H1 (cell line): Measurements from ENCODE around the gene ARSB. TPM values are rescaled to one million over a fixed set of nuclear protein-coding genes. Genes with fewer than 3 reads are reported as not detected.

ENCODE experiments used
- CTCF ChIA-PET: fragments of 300-600 bp; sonication (Branson Sonifier 250); formaldehyde crosslinking; loops from one replicate; lab custom pipeline; 2021; ENCODE audit not compliant: partially characterized antibody; lab: Charles Lee
- POLR2A ChIA-PET: fragments of 300-600 bp; sonication (Branson Sonifier 250); formaldehyde crosslinking; loops from one replicate; lab custom pipeline; 2021; ENCODE audit warnings: inconsistent platforms; ENCODE audit not compliant: partially characterized antibody; lab: Charles Lee
- DNase-seq, 2 experiments: peaks; one replicate each; pipeline versions ENCODE4 v3.0.0 to v3.0.0-alpha.2; 2010 to 2022; ENCODE audit warnings: low spot score in 2 of 2, low read depth in 1 of 2, mixed read lengths in 1 of 2
- FAIRE-seq: peaks from 2 replicates; lab custom pipeline; 2011; peaks lifted over from hg19 to GRCh38; lab: Jason Lieb, UNC
- H2AFZ ChIP-seq: 2 replicates; pipeline ENCODE4 v1.8.1; 2012; ENCODE audit warnings: low read length, inconsistent platforms
- H2AK5ac ChIP-seq: 2 replicates; pipeline ENCODE4 v1.6.1; 2013; ENCODE audit warnings: low read depth, low read length
- H2BK120ac ChIP-seq: replicated peaks from 2 replicates; pipeline ENCODE3; 2013; ENCODE audit warnings: low read depth, low read length, inconsistent platforms
- H2BK12ac ChIP-seq: 2 replicates; pipeline ENCODE4 v1.6.1; 2013; ENCODE audit warnings: low read depth, low read length
- H2BK15ac ChIP-seq: 2 replicates; pipeline ENCODE4 v1.6.1; 2013; ENCODE audit warnings: low read length
- H2BK20ac ChIP-seq: 2 replicates; pipeline ENCODE4 v1.6.1; 2013; ENCODE audit warnings: low read length
- H2BK5ac ChIP-seq: 2 replicates; pipeline ENCODE4 v1.6.1; 2013; ENCODE audit warnings: low read depth, low read length
- H3K14ac ChIP-seq: 2 replicates; pipeline ENCODE4 v1.6.1; 2013; ENCODE audit warnings: inconsistent platforms; ENCODE audit not compliant: insufficient read length
- H3K18ac ChIP-seq: 2 replicates; pipeline ENCODE4 v1.6.1; 2013; ENCODE audit warnings: low read length; ENCODE audit errors: extremely low read depth
- H3K23ac ChIP-seq: 2 replicates; pipeline ENCODE4 v1.6.1; 2013; ENCODE audit warnings: inconsistent platforms; ENCODE audit not compliant: insufficient read length
- H3K23me2 ChIP-seq: 2 replicates; pipeline ENCODE4 v1.6.1; 2013; ENCODE audit warnings: low read depth, low read length
- H3K27ac ChIP-seq: 2 replicates; pipeline ENCODE4 v1.6.1; 2011; ENCODE audit warnings: low read depth, low read length, inconsistent platforms
- H3K27me3 ChIP-seq, 4 experiments: replicated peaks in 1 of 4; 1 replicate in 1 of 4; 2 replicates in 3 of 4; pipeline versions ENCODE4 v1.6.1 to v1.8.1; 2011 to 2013; ENCODE audit warnings: low read length in 3 of 4, mild to moderate bottlenecking in 3 of 4, inconsistent platforms in 2 of 4, mixed read lengths in 2 of 4, moderate library complexity in 1 of 4; ENCODE audit not compliant: control insufficient read depth in 3 of 4, insufficient read depth in 3 of 4; ENCODE audit errors: extremely low read depth in 1 of 4
- H3K36me3 ChIP-seq, 4 experiments: 2 replicates each; pipeline versions ENCODE4 v1.6.1 to v1.8.1; 2011 to 2013; ENCODE audit warnings: mild to moderate bottlenecking in 4 of 4, low read length in 3 of 4, moderate library complexity in 2 of 4, control low read depth in 1 of 4, inconsistent platforms in 1 of 4; ENCODE audit not compliant: insufficient read depth in 4 of 4, control insufficient read depth in 2 of 4
- H3K4ac ChIP-seq: replicated peaks from 2 replicates; pipeline ENCODE3; 2013; ENCODE audit warnings: low read length, low read depth, mixed read lengths, inconsistent platforms; ENCODE audit not compliant: insufficient read length
- H3K4me1 ChIP-seq, 4 experiments: replicated peaks in 1 of 4; 1 replicate in 1 of 4; 2 replicates in 3 of 4; pipeline versions ENCODE4 v1.6.1 to v1.8.1; 2011 to 2013; ENCODE audit warnings: low read length in 3 of 4, inconsistent platforms in 2 of 4, mixed read lengths in 1 of 4; ENCODE audit not compliant: insufficient read depth in 4 of 4, control insufficient read depth in 3 of 4
- H3K4me2 ChIP-seq, 2 experiments: 2 replicates each; pipeline versions ENCODE4 v1.6.1 to v1.8.1; 2011 to 2013; ENCODE audit warnings: low read depth in 2 of 2, low read length in 2 of 2, control low read depth in 1 of 2, inconsistent platforms in 1 of 2, mild to moderate bottlenecking in 1 of 2; ENCODE audit not compliant: insufficient read depth in 1 of 2
- H3K4me3 ChIP-seq, 4 experiments: fragments of 200-600, 300-600 bp in 1 of 4; sonication (generic), shearing (Covaris generic), sonication (Bioruptor Twin) in 1 of 4; 2 replicates each; pipeline versions ENCODE4 v1.5.1 to v1.8.1; 2011 to 2016; ENCODE audit warnings: low read length in 4 of 4, low read depth in 3 of 4, control low read depth in 2 of 4, inconsistent platforms in 2 of 4, mild to moderate bottlenecking in 2 of 4, mixed read lengths in 1 of 4, moderate library complexity in 1 of 4; ENCODE audit not compliant: insufficient read depth in 2 of 4; ENCODE audit errors: extremely low read depth in 1 of 4
- H3K56ac ChIP-seq: replicated peaks from 2 replicates; pipeline ENCODE3; 2013; ENCODE audit warnings: low read depth, mild to moderate bottlenecking, mixed read lengths, low read length, inconsistent platforms; ENCODE audit not compliant: insufficient read length
- H3K79me1 ChIP-seq: 2 replicates; pipeline ENCODE4 v1.6.1; 2013; ENCODE audit warnings: low read depth, low read length, control low read depth
- H3K79me2 ChIP-seq, 2 experiments: 2 replicates each; pipeline versions ENCODE4 v1.6.1 to v1.8.1; 2012 to 2013; ENCODE audit warnings: low read length in 2 of 2, mild to moderate bottlenecking in 2 of 2, inconsistent platforms in 1 of 2; ENCODE audit not compliant: insufficient read depth in 2 of 2, control insufficient read depth in 1 of 2
- H3K9ac ChIP-seq, 4 experiments: replicated peaks in 1 of 4; 1 replicate in 1 of 4; 2 replicates in 3 of 4; pipeline versions ENCODE4 v1.6.1 to v1.8.1; 2011 to 2013; ENCODE audit warnings: low read depth in 3 of 4, low read length in 3 of 4, control low read depth in 2 of 4, mild to moderate bottlenecking in 2 of 4, moderate library complexity in 2 of 4, inconsistent platforms in 1 of 4; ENCODE audit errors: extremely low read depth in 1 of 4
- H3K9me3 ChIP-seq, 2 experiments: 2 replicates each; pipeline versions ENCODE4 v1.6.1 to v1.8.1; 2012 to 2013; ENCODE audit warnings: mild to moderate bottlenecking in 2 of 2, moderate library complexity in 2 of 2, control low read depth in 1 of 2, inconsistent platforms in 1 of 2, low read depth in 1 of 2, low read length in 1 of 2, mixed read lengths in 1 of 2; ENCODE audit not compliant: insufficient read depth in 2 of 2
- H4K20me1 ChIP-seq, 2 experiments: replicated peaks in 1 of 2; 2 replicates each; pipeline versions ENCODE3 to v1.8.1; 2011 to 2013; ENCODE audit warnings: inconsistent platforms in 2 of 2, low read length in 2 of 2, mild to moderate bottlenecking in 1 of 2; ENCODE audit not compliant: insufficient read depth in 2 of 2, control insufficient read depth in 1 of 2
- H4K5ac ChIP-seq: 2 replicates; pipeline ENCODE4 v1.6.1; 2013; ENCODE audit warnings: low read length, low read depth, mixed read lengths, inconsistent platforms; ENCODE audit not compliant: insufficient read length
- H4K8ac ChIP-seq: 2 replicates; pipeline ENCODE4 v1.8.0; 2013; ENCODE audit warnings: mild to moderate bottlenecking, moderate library complexity, low read length, inconsistent platforms; ENCODE audit not compliant: insufficient read depth; ENCODE audit errors: extremely low read depth
- H4K91ac ChIP-seq: replicated peaks from 2 replicates; pipeline ENCODE3; 2013; ENCODE audit warnings: low read length, mixed read lengths, inconsistent platforms; ENCODE audit not compliant: insufficient read length
- SIN3A ChIP-seq, 2 experiments: IDR thresholded peaks in 1 of 2; conservative IDR thresholded peaks in 1 of 2; 2 replicates each; pipeline ENCODE4 v1.6.1; 2011 to 2012; ENCODE audit warnings: low read length in 2 of 2, improper control_type of control experiment in 1 of 2, low read depth in 1 of 2, mild to moderate bottlenecking in 1 of 2
- WGBS, 2 experiments: shearing (Covaris generic) in 1 of 2; methylation state at CpG; one replicate each; pipeline versions ENCODE4 v1.1.6 to v1.1.7; 2013 to 2015; ENCODE audit warnings: low lambda C conversion rate in 2 of 2, mixed read lengths in 2 of 2, inconsistent platforms in 1 of 2, low coverage in 1 of 2, missing lambda C conversion rate in 1 of 2; ENCODE audit not compliant: insufficient replicate concordance in 2 of 2, insufficient coverage in 1 of 2, insufficient read length in 1 of 2; ENCODE audit errors: extremely low coverage in 1 of 2, missing lambda C conversion rate in 1 of 2; 5-methylcytosine and 5-hydroxymethylcytosine counted together
- polyA plus RNA-seq, 7 experiments: library from polyadenylated mRNA; depleted of rRNA in 3 of 7; stranded (reverse) in 5 of 7; unstranded in 2 of 7; fragments of >200 nt in 5 of 7; fragments of 200-250 nt in 2 of 7; gene quantifications; 1 replicate in 5 of 7; 2 replicates in 1 of 7; 4 replicates in 1 of 7; pipeline versions ENCODE4 v1.2.1 to v1.2.3, GENCODE V29; 2011 to 2013; ENCODE audit warnings: missing spikeins in 2 of 7, mixed read lengths in 2 of 7
- total RNA-seq: library from RNA; stranded (reverse); fragmentation: NEBNext Ultra II Directional; extraction: Animal tissue kit (Norgen Biotek cat#: 25700); gene quantifications from 2 replicates; pipeline ENCODE4 v1.2.1, GENCODE V29; 2021
- TF ChIP-seq, protein P1 (sequence below): IDR thresholded peaks from 2 replicates; pipeline ENCODE4 v1.6.1; 2012; ENCODE audit warnings: inconsistent platforms

The ARSB gene
- total and polyA plus RNA-seq, 2 of the 8 experiments (the other 6 are each of a cell fraction or from before 2014, with no cell fraction given), result 6.4 to 13.9 TPM

DNA sequence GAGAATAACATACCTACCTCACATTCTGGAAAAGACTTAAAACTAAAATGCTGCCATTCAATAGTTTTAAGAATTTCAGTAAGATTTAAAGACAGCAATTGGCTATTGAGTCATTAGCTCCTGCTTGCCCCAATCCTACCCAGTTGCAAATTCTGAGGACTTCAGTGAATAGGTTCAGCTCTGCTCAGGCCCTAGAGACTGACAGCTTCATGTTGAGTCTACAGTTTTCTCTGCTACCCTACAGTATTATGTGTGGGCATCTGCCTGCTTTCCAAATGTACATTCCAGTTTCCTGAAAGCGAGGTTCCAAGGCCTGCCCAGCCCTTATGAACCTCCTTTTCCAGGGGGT lies 61.5 kb downstream of the ARSB start:
- ChIA-PET CTCF (interaction anchor here (0.7 to 1.5 kb wide), 5 partner anchors 10 to 209 kb away, joined by 3 to 9 read pairs (median 3); no protein-coding TSS in a partner anchor), POLR2A (no interaction called here)
- Histone ChIP-seq H4K5ac (no peak overlapping the region), H3K79me1 (no peaks in the 10 kb centered on the region), H3K9ac (no peak overlapping the region), H2AFZ (no peak overlapping the region), H3K18ac (no peak overlapping the region), H3K4me2 (no peak overlapping the region), H2BK15ac (no peak overlapping the region), H3K4me1 (peaks cover 0 to 16% (median 6%) of the 10 kb centered on the region in 4 experiments; a peak in 5 of 7 replicates), H3K27ac (no peak overlapping the region), H2BK20ac (no peak overlapping the region), H4K20me1 (no peaks in the 10 kb centered on the region), H3K14ac (no peak overlapping the region), H3K23ac (no peak overlapping the region), H4K91ac (no peak overlapping the region), H3K4me3 (no peak overlapping the region), H3K56ac (no peak overlapping the region), H3K36me3 (no peaks in the 10 kb centered on the region), H3K9me3 (no peaks in the 10 kb centered on the region), H4K8ac (no peak overlapping the region), H2AK5ac (no peak overlapping the region), H2BK12ac (no peak overlapping the region), H3K79me2 (no peaks in the 10 kb centered on the region), H2BK120ac (no peak overlapping the region), H3K23me2 (no peaks in the 10 kb centered on the region), H2BK5ac (no peak overlapping the region), H3K27me3 (no peaks in the 10 kb centered on the region), H3K4ac (no peak overlapping the region)
- FAIRE-seq (no peak), DNase-seq (no peak)
- WGBS, 2 experiments, result 80% methylated on average over 1 of the region's 1 CpG; no CpG with 5 or more reads in 1 of the 2 experiments
- no peak for TF ChIP-seq SIN3A (conservative IDR thresholded peaks at IDR 0.05 in 1 of 2, IDR thresholded peaks at IDR 0.05 in 1 of 2; ENCODE audit: low read depth in 1 of 2, low read length in 2 of 2)
- TF ChIP-seq, protein P1, sequence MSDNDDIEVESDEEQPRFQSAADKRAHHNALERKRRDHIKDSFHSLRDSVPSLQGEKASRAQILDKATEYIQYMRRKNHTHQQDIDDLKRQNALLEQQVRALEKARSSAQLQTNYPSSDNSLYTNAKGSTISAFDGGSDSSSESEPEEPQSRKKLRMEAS, result no peak
